ENCODE data around the gene LILRA6.
"Not testable (repeated sequence)": the region's sequence is repeated elsewhere in the genome, so short reads cannot be mapped to it uniquely, and the experiment has no call there.

LILRA6 gene

GRCh38 chr19:54262066-54262465 lies 19.5 kb upstream of the LILRA6 start:
- DNase-seq: no peak

GRCh38 chr19:54257116-54257480 lies 14.5 kb upstream of the LILRA6 start, which contains the start of gene LILRB5:
LILRB5 (minus strand) TSS chr19:54257273; CDS start chr19:54257193, 80 bp downstream.
- DNase-seq: no peak

- no peak for DNase-seq
Observed at GRCh38 chr19:54256250-54257115, 13.9 kb upstream of the LILRA6 start.

GRCh38 chr19:54255105-54255775 lies 12.7 kb upstream of the LILRA6 start:
- no peak for DNase-seq

- no peak for DNase-seq
Observed at GRCh38 chr19:54254195-54254906, 11.8 kb upstream of the LILRA6 start.

GRCh38 chr19:54253331-54254194 lies 11.0 kb upstream of the LILRA6 start:
- DNase-seq: no peak

GRCh38 chr19:54252845-54253244 lies 10.3 kb upstream of the LILRA6 start:
- DNase-seq: no peak

- DNase-seq: no peak
Observed at GRCh38 chr19:54252243-54252642, 9.7 kb upstream of the LILRA6 start.

- DNase-seq: no peak
Observed at GRCh38 chr19:54248016-54248601, 5.5 kb upstream of the LILRA6 start.

GRCh38 chr19:54247106-54247930 lies 4.7 kb upstream of the LILRA6 start:
- DNase-seq: no peak

- no peak for DNase-seq
Observed at GRCh38 chr19:54245936-54246335, 3.3 kb upstream of the LILRA6 start.

- not testable (repeated sequence) for DNase-seq
Observed at GRCh38 chr19:54243809-54244208, 1.2 kb upstream of the LILRA6 start.

- not testable (repeated sequence) for DNase-seq
Observed at GRCh38 chr19:54242234-54242633, 356 bp downstream of the LILRA6 start.

- not testable (repeated sequence) for DNase-seq
Observed at GRCh38 chr19:54240372-54241336, 1.9 kb downstream of the LILRA6 start.

GRCh38 chr19:54239491-54240371 lies 2.9 kb downstream of the LILRA6 start:
- not testable (repeated sequence) for DNase-seq

GRCh38 chr19:54233941-54234340 lies 8.6 kb downstream of the LILRA6 start:
- no peak for DNase-seq

GRCh38 chr19:54231077-54231931 lies 11.3 kb downstream of the LILRA6 start:
- peak; percentile 86 to 91 for DNase-seq

GRCh38 chr19:54230031-54230430 lies 12.6 kb downstream of the LILRA6 start:
- DNase-seq: no peak

Measured in activated CD4-positive, alpha-beta T cell treated with anti-CD3 and anti-CD28 coated beads, Interleukin-2, amount 50 U/mL, for 4 hours (primary cell).